ENCODE results near the gene MAPKAP1.

DNA sequence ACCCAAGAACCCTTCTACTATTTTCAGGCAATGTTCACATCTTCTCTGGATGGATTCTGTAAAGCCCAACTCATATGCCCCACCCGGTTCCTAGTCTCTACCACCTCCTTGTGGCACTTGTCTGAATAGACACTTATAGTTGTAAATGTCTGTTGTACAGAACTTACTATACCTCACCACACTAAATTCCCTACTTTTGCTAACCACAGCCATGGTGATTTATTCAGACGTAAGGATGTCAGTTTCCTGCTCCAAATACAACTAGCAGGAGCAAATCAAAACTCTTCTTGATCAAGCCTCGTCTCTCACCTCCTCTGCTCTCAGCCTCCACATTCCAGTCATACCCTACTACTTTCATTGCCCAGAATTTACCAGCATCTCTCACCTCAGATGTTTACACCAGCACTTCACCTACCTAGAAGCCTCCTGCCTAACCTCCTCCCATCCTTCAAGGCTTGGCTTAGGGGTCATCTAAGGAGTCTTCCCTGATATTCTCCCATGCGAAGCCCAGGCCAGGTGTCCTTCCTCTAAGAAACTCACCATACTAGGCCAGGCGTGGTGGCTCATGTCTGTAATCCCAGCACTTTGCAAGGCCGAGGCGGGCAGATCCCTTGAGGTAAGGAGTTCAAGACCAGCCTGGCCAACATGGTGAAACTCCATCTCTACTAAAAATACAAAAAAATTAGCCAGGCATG lies 75.5 kb downstream of the MAPKAP1 start:
- TF ChIP-seq, protein P1, sequence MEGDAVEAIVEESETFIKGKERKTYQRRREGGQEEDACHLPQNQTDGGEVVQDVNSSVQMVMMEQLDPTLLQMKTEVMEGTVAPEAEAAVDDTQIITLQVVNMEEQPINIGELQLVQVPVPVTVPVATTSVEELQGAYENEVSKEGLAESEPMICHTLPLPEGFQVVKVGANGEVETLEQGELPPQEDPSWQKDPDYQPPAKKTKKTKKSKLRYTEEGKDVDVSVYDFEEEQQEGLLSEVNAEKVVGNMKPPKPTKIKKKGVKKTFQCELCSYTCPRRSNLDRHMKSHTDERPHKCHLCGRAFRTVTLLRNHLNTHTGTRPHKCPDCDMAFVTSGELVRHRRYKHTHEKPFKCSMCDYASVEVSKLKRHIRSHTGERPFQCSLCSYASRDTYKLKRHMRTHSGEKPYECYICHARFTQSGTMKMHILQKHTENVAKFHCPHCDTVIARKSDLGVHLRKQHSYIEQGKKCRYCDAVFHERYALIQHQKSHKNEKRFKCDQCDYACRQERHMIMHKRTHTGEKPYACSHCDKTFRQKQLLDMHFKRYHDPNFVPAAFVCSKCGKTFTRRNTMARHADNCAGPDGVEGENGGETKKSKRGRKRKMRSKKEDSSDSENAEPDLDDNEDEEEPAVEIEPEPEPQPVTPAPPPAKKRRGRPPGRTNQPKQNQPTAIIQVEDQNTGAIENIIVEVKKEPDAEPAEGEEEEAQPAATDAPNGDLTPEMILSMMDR (IDR thresholded peaks at IDR 0.05; ENCODE audit: low read depth, low read length) = peak; percentile 25
- TF ChIP-seq MYC (IDR thresholded peaks at IDR 0.05; ENCODE audit: low read depth, low read length) (no peak), POLR2A (IDR thresholded peaks at IDR 0.05; ENCODE audit: extremely low read depth, insufficient read length) (no peak), MAX (IDR thresholded peaks at IDR 0.05; ENCODE audit: low read depth, low read length) (no peak)

Measured in NB4 (cell line).